Ramos (cell line): ENCODE data around the gene DKK2.

ENCODE experiments used
- in situ Hi-C: fragments of 300-500 bp; cut with MboI; formaldehyde crosslinking; loops from one replicate; pipeline ENCODE4 v1.14.3; 2022; ENCODE audit warnings: low sequenced_read_pairs; ENCODE audit not compliant: unreplicated experiment

Gene DKK2, protein sequence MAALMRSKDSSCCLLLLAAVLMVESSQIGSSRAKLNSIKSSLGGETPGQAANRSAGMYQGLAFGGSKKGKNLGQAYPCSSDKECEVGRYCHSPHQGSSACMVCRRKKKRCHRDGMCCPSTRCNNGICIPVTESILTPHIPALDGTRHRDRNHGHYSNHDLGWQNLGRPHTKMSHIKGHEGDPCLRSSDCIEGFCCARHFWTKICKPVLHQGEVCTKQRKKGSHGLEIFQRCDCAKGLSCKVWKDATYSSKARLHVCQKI

DNA sequence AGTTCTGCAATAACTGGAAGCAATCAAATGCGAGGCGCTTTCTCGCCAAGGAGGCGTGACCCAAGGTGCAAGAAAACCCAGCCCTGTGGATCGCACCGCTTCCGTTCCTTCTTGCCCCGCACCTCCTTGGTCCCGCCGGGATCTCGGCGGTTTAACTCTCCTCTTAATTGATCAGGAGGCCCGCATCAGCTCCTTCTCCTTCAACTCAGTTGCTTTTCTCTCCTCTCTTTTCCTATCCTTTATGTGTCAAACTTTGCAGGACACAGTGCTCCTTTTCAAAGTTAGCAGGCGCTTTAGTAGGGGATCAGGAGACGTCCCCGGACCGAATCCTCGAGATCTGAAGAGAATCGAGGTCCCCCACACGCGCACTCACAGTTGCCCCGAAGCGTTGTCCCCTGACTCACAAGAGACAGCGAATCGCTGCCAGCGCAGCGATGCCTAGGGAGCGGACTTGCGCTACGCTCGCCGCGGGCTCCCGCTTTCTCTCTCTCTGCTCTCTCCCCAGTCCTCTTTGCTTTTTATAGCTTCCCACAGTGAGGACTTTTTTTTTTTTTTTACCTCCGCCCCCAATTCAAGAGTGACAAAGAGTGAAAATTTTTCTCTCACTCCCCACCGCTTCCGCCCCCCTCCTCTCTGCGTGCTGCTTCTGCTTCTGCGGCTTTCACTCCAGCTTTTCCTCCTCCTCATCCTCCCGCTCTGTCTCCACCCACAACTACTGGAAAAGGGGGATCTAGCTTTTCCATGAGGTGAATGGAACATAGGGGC, at the start of gene DKK2:
TSS of gene DKK2 (minus strand) at position 495 of the 765 bp plus-strand sequence. CDS start 722 bp downstream, outside the sequence.
- in situ Hi-C loops: loop anchor here (25.0 kb wide), 1 partner anchor 701 kb away; no protein-coding TSS in a partner anchor

DNA sequence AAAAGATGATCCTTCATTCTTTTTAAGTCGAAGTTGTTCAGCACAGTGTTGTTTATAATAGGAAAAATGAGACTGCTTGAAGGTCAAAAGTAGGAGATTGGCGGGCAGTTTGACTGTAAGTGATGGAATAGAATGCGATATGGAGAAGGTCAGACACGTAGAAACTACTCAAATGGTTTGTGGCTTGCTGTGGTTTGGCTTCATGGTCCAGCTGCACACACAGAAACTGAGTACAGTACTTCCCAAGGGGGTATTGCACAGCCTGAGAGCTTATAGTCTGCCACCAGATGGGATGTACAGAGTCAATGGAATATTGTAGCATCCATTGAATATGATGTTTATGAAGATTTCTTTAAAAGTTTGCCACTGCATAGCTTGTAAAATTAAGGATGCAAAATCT, 41.1 kb upstream of the DKK2 start:
- in situ Hi-C loops: no loop called here

DNA sequence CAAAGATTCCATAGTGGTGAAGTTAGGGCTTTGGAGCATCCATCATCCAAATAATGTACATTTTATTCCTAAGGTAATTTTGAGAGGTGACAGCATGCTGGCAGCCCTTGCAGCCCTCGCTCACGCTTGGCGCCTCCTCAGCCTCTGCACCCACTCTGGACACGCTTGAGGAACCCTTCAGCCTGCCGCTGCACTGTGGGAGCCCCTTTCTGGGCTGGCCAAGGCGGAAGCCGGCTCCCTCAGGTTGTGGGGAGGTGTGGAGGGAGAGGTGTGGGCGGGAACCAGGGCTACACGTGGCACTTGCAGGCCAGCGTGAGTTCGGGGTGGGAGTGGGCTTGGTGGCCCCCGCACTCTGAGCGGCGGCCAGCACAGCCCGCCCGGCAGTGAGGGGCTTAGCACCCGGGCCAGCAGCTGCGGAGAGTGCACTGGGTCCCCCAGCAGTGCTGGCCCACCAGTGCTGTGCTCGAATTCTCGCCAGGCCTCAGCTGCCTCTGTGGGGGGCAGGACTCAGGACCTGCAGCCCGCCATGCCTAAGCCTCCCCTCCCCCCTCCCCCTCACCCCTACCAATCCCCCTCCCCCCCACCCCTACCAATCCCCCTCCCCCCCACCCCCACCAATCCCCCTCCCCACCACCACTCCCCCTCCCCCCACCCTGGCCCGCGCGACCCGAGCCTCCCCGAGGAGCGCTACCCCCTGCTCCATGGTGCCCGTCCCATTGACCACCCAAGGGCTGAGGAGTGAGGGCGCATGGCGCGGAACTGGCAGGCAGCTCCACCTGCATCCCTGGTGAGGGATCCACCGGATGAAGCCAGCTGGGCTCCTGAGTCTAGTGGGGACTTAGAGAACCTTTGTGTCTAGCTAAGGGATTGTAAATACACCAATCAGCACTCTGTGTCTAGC, 37.0 kb upstream of the DKK2 start:
- in situ Hi-C loops: no loop called here

DNA sequence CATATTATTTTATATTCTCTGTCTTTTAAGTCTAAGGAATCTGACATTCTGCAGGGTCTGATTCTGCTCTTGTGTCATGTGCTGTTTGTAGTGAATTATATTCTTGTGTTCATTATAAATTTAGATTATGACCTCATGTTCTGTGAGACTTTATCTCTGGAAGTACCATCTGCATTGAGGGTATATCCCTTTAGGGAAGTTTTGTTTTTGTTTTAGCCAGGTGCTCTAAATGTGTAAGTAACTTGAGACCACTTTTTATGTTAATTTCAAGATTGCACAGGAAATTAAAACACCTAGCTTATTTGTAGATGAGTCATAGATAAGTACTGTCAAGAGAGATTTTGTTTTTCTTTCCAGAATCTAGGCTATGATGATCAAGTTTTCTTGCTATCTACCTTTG, 35.0 kb upstream of the DKK2 start:
- in situ Hi-C loops: no loop called here

DNA sequence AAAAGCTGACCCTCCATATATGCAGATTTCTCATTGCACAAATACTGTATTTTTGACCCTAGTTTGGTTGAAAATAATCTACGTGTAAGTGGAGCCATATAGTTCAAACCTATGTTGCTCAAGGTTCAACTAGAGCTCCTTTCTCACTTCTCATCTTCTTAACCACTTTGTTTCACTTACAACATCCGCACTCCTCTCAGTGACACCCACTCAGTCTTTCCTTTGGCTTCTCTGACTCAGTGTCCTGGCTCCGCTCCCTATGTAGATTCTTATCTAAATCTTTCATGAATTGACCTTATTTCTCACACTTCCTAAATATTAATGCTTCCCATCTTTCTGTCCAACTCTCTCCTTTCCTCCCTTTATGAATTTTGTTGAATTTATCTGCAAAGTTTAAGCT, 32.9 kb upstream of the DKK2 start:
- in situ Hi-C loops: no loop called here

DNA sequence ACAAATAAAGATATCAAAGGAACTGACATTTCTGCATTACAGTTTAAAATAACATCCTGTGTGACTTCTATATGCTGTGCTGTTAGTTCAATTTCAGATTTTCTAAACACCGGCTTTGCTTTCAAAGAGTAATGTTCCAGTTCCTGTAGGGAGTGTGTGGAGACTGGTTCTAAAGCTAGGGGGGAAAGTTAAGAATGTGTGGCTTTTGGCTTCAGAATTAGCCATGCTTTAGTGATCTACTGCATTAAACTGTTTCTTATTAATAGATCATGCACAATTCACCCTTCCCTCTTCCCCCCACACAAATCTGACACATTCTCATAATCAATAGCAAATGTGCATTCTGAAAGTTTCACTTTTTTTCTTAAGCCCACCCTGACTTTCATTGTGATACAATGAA, 32.0 kb upstream of the DKK2 start:
- in situ Hi-C loops: no loop called here

DNA sequence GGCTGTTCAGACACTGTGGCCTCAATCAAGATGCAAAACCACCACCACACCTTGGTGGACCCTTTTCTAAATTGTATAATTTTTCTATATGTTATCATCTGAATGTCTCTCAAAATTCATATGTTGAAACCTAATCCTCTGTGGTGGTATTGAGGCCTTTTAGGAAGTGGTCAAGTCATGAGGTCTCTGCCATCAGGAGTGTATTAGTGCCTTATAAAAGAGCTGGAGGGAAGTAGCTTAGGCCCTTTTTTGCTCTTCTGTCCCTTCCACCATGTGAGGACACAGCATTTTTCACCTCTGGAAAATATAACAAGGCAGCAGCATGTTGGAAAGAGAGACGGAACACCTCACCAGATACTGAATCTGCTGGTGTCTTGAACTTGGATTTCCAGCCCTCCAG, 30.5 kb upstream of the DKK2 start:
- in situ Hi-C loops: no loop called here

DNA sequence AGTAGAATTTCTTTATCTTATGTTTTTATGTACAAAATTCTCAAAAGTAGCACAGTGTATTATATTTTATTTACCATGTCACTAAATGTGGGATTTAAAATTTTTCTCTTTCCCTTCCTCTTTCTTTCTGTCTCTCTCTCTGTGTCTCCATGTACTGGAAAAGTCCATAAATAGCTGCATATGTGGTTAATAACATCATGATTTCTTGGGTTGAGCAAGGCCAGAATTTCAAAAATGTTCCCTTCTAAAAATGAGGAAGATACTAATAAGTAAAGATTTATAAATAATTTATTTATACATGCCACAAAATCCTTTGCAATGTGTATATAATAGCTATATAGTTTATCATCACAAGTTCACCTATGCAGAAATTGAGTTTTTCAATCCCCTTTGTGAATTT, 29.1 kb upstream of the DKK2 start:
- in situ Hi-C loops: no loop called here

DNA sequence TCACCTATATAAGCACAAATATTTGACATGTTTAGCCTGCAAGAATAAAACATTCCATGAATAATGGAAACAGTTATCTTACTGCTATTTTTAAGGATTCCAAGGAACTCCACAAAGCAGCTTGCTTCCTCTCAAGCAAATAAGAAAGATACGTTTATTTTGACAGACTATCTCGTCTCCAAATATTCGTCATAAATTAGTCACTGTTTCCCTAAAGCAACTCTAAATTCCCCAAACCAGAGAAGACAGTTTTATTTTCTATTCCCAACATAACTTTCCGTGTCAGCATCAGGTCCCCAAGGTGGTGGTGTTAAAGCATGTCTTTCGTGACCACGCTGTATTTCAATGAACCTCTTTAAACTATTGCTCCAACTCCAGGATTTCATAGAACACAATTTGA, 24.3 kb upstream of the DKK2 start:
- in situ Hi-C loops: no loop called here

DNA sequence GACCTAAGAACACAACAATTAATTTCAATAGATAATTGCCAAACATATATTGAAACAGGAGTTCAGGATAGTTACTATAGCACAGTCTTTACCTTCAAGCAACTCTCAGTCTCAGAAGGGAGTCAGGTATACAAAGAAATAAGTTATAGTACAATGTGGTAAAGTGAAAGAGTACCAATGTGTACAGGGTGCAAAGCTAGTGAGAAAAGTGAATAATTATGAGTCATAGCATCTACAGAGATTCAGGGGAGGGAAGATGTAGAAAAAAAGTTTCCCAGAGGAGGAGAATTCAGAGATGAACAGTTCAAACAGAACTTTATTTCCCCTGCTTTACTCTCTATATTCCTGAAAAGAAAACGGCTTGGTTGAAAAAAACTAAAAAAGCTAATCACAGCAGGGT, 22.7 kb upstream of the DKK2 start:
- in situ Hi-C loops: no loop called here

DNA sequence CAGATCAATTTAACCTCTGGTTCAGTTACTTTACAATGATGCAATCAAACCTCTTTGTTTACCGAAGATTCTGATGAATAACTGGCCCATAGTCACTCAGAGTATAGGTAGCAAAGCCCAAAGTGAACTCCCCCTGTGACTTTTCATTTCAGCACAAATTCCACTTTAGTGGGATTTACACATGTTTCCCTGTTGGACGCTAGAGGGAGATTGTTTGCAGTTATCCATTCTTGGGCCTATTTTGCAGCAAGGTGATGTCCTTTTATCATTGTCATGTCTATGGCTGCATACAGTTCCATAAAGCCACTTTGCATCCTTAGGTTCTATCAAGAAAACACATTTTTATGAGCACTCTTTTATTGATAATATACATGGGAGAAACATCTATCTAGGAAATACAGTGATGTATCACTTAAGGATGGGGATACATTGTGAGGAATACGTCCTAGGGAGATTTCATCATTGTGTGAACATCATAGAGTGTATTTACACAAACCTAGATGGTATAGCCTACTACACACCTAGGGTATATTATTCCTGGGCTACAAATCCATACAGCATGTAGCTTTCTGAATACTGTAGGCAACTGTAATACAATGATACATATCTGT, 14.5 kb upstream of the DKK2 start:
- in situ Hi-C loops: no loop called here

DNA sequence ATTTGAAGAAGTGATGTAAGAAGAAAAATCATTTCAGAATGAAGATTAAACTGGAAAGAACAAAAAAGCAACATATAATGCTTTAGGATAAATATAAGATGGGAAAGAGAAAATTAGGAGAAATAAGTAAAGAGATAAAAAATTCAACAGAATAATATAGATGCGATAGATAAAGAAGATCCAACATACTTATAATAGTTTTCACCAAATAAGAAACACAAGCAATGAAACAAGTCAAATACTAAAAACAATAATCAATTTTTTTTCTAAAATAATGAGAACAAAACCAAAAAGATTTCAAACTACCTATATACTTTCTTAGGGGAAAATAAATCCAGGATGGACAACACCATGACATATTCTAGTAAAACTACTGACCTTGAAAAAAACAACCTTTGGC, 10.1 kb upstream of the DKK2 start:
- in situ Hi-C loops: loop anchor here (25.0 kb wide), 1 partner anchor 691 kb away; no protein-coding TSS in a partner anchor

DNA sequence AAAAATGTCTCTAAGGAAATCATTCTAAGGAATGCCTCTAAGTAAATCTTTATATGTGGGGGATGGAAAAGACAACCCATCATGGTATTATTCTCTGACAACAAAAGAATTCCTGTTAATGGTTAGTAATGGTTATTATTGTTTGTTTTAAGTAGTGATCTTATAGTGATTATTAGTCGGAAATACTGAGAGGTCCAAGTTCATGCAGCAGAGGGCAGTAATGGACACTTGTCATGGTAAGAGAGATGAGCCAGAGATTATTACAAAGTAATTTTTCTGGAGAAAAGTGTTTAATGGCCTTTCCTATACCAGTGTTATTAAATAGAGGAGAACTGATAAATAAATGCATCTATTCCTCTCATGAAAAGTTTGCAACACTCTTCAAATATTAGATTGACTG, 8.1 kb upstream of the DKK2 start:
- in situ Hi-C loops: loop anchor here (25.0 kb wide), 1 partner anchor 693 kb away; no protein-coding TSS in a partner anchor

DNA sequence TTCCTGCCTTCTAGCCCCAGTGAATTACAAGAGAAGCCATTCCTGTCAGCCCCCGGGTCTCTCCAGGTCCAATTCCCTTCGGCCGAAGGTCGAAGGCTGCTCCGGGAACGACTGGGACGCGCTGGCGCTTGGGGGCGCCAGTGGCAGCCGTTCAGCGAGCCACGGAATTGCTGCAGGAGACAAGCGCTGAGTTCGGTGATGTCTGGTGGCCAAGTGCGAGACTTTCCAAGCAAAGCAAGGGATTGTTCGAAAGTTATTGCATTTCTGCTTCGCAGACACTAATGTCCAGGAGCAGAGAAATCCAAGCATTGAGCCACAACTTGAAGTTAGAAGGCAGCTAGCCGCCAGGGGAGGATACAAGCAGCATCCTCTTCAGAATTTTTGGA, 1.1 kb upstream of the DKK2 start:
- in situ Hi-C loops: loop anchor here (25.0 kb wide), 1 partner anchor 700 kb away; no protein-coding TSS in a partner anchor

DNA sequence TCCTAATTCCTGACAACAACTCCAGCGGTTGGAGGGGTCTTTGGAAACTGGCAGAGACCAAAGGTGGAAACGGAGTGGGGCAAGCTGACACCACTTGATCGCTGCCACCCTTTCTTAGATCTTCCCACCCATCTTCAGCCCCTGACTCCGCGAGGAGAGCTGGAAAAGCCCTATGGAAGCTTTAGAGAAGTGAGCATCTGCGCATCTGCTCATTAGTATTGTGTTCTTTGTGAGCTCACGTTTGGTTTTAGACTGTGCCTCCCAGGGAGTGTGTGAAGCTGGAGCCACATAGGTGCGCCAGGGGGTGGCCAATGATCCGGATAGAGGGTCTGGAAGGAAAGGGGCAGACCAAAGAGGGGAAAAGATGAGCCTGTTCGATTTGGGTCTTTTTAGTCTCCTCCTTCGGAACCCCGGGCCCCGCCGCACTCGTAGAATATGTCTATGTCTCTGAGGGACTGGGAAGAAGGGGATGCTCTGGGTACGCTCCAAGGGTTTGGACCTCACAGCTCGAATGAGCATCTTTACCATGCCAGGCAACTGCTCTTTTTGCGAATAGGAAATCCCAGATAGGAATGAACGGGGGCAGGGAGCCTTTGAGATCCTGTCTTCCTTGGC, 578 bp upstream of the DKK2 start:
- in situ Hi-C loops: loop anchor here (25.0 kb wide), 1 partner anchor 701 kb away; no protein-coding TSS in a partner anchor

DNA sequence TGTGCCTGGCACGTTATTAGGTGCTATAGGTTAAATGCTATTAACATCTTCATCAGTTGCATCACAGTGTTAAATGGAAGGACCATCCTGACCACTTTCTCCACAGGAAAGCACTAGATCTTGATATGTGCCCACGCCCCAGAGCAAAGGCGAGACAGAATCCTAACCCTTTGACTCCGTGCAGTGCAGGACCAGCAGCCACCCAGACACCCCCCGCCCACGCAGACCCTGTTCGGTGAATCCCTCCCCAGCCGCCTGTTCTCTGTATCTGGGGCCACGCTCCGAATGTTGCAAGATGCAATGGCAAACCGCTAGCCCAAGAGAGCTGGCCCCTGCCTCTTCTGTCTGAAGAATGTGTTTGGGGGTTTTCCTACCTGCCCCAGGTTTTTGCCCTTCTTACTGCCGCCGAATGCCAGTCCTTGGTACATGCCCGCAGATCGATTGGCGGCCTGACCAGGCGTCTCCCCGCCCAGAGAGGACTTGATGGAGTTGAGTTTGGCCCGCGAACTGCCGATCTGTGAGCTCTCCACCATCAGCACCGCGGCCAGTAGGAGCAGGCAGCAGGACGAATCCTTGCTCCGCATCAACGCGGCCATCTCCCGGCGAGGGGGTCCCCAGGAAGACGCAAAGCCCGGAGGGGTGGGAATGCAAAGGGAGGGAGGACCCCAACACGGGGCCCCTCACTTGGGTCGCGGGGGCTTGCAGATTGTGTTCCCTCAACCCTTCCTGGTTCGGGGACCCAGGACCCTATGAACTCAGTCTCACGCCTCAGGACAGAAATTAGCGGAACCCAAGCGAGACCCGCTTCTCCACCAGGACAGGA, 906 bp downstream of the DKK2 start:
- in situ Hi-C loops: loop anchor here (25.0 kb wide), 1 partner anchor 702 kb away; no protein-coding TSS in a partner anchor

DNA sequence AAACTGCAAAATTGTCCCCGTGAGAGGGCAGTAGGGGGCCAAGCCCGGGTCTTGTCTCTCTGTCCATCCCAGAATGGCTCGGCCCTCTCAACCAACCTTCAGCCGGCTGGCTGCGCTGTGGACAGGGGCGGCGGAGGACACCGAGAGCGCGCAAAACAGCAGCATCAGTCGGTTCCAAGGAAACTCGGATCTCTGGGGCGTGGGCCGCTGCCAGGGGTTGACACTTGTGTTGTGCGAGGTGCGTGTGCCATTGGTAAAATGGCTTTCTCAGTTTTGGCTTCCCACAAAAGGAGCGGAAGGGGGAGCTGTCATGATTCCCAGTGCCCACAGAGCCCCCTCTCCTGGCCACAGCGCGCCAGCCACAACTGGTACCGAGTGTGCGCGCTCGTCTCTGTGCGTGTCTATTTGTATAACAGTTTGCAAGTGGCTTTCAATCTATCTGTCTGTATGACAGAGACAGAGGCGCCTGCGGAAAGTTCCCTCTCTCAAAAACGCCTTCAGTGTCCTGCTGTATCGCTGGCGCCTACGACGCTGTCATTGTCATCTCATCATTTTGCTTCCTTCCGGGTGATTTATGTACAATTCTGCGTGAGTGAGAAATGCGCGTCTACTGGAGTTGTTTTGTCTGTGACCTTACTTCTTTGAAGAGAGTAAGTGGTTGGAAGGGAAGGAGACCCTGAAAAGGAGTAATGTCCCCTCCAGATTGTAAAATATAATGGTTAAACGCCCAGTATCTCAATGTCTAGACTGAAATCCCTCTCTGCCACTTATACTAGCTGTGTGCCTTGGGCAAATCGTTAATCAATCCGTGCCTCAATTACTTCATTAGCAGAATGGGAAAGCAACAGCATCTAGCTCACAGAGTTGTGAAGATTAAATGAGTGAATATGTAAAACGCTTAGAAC, 1.8 kb downstream of the DKK2 start:
- in situ Hi-C loops: loop anchor here (25.0 kb wide), 1 partner anchor 703 kb away; no protein-coding TSS in a partner anchor

DNA sequence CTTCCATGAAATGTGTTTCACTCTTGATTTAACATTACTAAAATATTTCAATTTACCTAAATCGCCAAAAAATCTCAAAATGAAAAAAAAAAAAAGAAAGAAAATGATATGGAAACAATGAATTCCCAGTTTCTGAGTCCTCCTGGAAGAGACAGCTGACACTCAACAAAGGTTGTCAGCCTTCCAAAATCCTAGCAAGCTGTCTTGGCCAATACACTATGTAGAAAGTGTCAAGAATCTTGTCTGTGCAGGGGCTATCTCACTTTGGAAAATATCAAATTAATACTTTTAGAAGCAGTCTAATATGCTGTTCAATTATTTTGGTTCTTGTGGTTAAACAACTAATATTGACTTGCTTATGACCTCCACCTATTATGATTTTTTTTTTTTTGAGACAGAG, 8.7 kb downstream of the DKK2 start:
- in situ Hi-C loops: loop anchor here (25.0 kb wide), 1 partner anchor 710 kb away; no protein-coding TSS in a partner anchor
